ENCODE measurements around the gene CKAP2L. TPM values are rescaled to one million over a fixed set of nuclear protein-coding genes. Genes with fewer than 3 reads are reported as not detected.
"Not testable (repeated sequence)": the region's sequence is repeated elsewhere in the genome, so short reads cannot be mapped to it uniquely, and the experiment has no call there.

The CKAP2L gene
- total and polyA plus RNA-seq, 7 donors: under 0.01 to 3.0 (median 0.54) TPM; not detected in 2

GRCh38 chr2:112708968-112709367, 55.4 kb downstream of the CKAP2L start:
- no peaks in the 10 kb centered on the region for H3K36me3 ChIP-seq
- no peaks in the 10 kb centered on the region for H3K9me3 ChIP-seq
- intact Hi-C loops (cut with DNase I): no loop called here
- no peaks in the 10 kb centered on the region for H3K4me1 ChIP-seq
- H3K27ac ChIP-seq: no peak overlapping the region
- no peak overlapping the region for H3K4me3 ChIP-seq
- no peak for DNase-seq
- no peak for TF ChIP-seq POLR2A (IDR thresholded peaks at IDR 0.05)
- TF ChIP-seq CTCF (IDR thresholded peaks at IDR 0.05): no peak
- TF ChIP-seq POLR2AphosphoS5 (IDR thresholded peaks at IDR 0.05): no peak
- H3K27me3 ChIP-seq: peaks cover 0 to 5% (median 0%) of the 10 kb centered on the region in 3 donors
- WGBS, 2 donors: 70 to 77% methylated on average over 10 of the region's 10 CpGs

- WGBS, 2 donors: 76 to 84% methylated on average over 9 of the region's 9 CpGs
- H3K27ac ChIP-seq; H3K4me3 ChIP-seq; H3K36me3 ChIP-seq; H3K27me3 ChIP-seq; H3K9me3 ChIP-seq; H3K4me1 ChIP-seq; intact Hi-C loops (cut with DNase I); DNase-seq: not testable (repeated sequence)
Observed at GRCh38 chr2:112706947-112707346, 57.5 kb downstream of the CKAP2L start.

- no peak overlapping the region for H3K4me3 ChIP-seq
- no peaks in the 10 kb centered on the region for H3K27me3 ChIP-seq
- H3K27ac ChIP-seq: no peak overlapping the region
- WGBS, 2 donors: 35 to 57% methylated on average over 5 of the region's 5 CpGs
- DNase-seq: peak; percentile 25
- intact Hi-C loops (cut with DNase I): no loop called here
- no peak for TF ChIP-seq POLR2A (IDR thresholded peaks at IDR 0.05)
- TF ChIP-seq POLR2AphosphoS5 (IDR thresholded peaks at IDR 0.05): no peak
- no peak for TF ChIP-seq EP300 (IDR thresholded peaks at IDR 0.05)
- TF ChIP-seq CTCF (IDR thresholded peaks at IDR 0.05): no peak
- no peaks in the 10 kb centered on the region for H3K36me3 ChIP-seq
- peaks cover 0 to under 1% (median 0%) of the 10 kb centered on the region in 4 donors for H3K4me1 ChIP-seq
- H3K9me3 ChIP-seq: no peaks in the 10 kb centered on the region
Observed at GRCh38 chr2:112706170-112706664, 58.2 kb downstream of the CKAP2L start.

- 86 to 89% methylated on average over 4 of the region's 4 CpGs for WGBS, 2 donors
- Histone ChIP-seq H3K27ac (no peak overlapping the region), H3K9me3 (no peaks in the 10 kb centered on the region), H3K27me3 (no peaks in the 10 kb centered on the region), H3K36me3 (no peaks in the 10 kb centered on the region), H3K4me3 (no peak overlapping the region), H3K4me1 (peaks cover 0 to 7% (median 0%) of the 10 kb centered on the region in 4 donors)
- no peak for DNase-seq
- TF ChIP-seq POLR2A (IDR thresholded peaks at IDR 0.05) (no peak), CTCF (IDR thresholded peaks at IDR 0.05) (no peak), EP300 (IDR thresholded peaks at IDR 0.05) (no peak), POLR2AphosphoS5 (IDR thresholded peaks at IDR 0.05) (no peak)
- intact Hi-C loops (cut with DNase I): no loop called here
Observed at GRCh38 chr2:112705575-112705974, 58.8 kb downstream of the CKAP2L start.

GRCh38 chr2:112703684-112704083, 60.7 kb downstream of the CKAP2L start:
- peaks cover 0 to 7% (median 0%) of the 10 kb centered on the region in 4 donors for H3K4me1 ChIP-seq
- intact Hi-C loops (cut with DNase I): no loop called here
- WGBS, 2 donors: 46 to 99% methylated on average over 2 of the region's 2 CpGs

More at GRCh38 chr2:112703684-112704083, 60.7 kb downstream of the CKAP2L start:
- no peak for DNase-seq
- TF ChIP-seq POLR2AphosphoS5 (IDR thresholded peaks at IDR 0.05) (no peak), CTCF (IDR thresholded peaks at IDR 0.05) (no peak), POLR2A (IDR thresholded peaks at IDR 0.05) (no peak), EP300 (IDR thresholded peaks at IDR 0.05) (no peak)
- H3K27me3 ChIP-seq: no peaks in the 10 kb centered on the region
- no peaks in the 10 kb centered on the region for H3K9me3 ChIP-seq
- H3K27ac ChIP-seq: no peak overlapping the region
- H3K36me3 ChIP-seq: no peaks in the 10 kb centered on the region
- no peak overlapping the region for H3K4me3 ChIP-seq

Data from sigmoid colon (tissue), 7 donors.